ENCODE results near the gene LCE7A. TPM values are rescaled to one million over a fixed set of nuclear protein-coding genes. Genes with fewer than 3 reads are reported as not detected.

Gene LCE7A
- total RNA-seq, 4 donors from 2014 or later = not detected

DNA sequence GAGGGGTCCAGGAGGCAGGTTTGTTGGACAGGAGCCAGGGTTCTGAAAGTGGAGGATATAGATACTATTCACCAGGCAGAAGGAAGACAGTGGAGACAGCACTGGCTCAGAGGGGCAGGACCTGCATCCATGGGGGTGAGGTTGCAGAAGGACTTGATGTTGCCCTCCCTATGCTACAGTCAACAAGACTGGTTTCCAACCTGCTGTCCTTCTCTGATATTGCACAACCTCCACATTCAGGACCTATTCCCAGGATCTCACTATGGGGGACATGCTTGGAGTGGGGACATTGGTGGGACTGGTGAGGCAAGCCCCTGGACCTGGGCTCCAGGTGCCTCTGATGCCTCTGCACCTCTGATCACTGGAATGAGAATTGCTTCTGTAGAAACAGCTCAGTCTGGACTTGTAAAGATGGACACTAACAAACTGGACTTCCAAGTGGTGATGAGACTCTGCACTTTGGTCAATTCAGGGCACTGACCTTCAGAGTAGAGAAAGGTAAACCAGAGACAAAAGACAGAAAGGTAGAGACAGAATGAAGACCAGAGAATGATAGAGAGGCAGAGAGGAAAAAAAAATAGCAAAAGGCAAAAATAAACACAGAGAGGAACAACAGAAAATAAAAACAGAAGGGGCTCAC lies 19.9 kb downstream of the LCE7A start:
- Histone ChIP-seq H3K27ac (peak overlapping the region; percentile 26 to 85 (median 80)), H3K27me3 (no peaks in the 10 kb centered on the region), H3K9me3 (no peaks in the 10 kb centered on the region), H3K4me3 (no peak overlapping the region), H3K4me1 (peaks cover 0 to 47% (median 12%) of the 10 kb centered on the region in 3 donors), H3K36me3 (no peaks in the 10 kb centered on the region)
- intact Hi-C loops (cut with DNase I) = no loop called here
- TF ChIP-seq, protein P1, sequence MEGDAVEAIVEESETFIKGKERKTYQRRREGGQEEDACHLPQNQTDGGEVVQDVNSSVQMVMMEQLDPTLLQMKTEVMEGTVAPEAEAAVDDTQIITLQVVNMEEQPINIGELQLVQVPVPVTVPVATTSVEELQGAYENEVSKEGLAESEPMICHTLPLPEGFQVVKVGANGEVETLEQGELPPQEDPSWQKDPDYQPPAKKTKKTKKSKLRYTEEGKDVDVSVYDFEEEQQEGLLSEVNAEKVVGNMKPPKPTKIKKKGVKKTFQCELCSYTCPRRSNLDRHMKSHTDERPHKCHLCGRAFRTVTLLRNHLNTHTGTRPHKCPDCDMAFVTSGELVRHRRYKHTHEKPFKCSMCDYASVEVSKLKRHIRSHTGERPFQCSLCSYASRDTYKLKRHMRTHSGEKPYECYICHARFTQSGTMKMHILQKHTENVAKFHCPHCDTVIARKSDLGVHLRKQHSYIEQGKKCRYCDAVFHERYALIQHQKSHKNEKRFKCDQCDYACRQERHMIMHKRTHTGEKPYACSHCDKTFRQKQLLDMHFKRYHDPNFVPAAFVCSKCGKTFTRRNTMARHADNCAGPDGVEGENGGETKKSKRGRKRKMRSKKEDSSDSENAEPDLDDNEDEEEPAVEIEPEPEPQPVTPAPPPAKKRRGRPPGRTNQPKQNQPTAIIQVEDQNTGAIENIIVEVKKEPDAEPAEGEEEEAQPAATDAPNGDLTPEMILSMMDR (IDR thresholded peaks at IDR 0.05) = no peak
- no peak for TF ChIP-seq POLR2A (IDR thresholded peaks at IDR 0.05)
- DNase-seq = no peak

DNA sequence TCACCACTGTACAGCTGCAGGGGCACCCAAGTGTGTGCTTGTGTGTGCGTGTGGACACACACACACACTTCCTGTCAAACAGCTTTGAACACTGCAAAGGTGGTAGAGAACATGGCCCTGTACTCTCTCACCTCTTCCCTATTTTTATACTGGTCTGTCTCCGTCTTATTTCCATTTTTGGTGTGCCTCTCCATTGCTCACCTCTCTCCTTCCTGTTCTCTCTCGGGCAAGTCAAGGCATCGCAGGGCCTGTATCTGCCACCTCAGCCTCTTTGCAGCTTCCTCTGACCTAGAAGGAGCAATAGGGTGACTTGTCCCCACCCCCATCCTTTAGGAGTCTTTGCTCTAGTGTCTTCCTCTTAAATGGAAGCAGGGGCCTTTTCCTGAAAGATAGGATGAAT lies 20.5 kb downstream of the LCE7A start:
- TF ChIP-seq, protein P1 (IDR thresholded peaks at IDR 0.05) = no peak
- no peak for TF ChIP-seq POLR2A (IDR thresholded peaks at IDR 0.05)
- intact Hi-C loops (cut with DNase I) = no loop called here
- WGBS, 2 donors = 37 to 46% methylated on average over 4 of the region's 4 CpGs
- no peak for DNase-seq
- Histone ChIP-seq H3K27me3 (no peaks in the 10 kb centered on the region), H3K27ac (peak overlapping the region; percentile 67 to 85 (median 80)), H3K36me3 (no peaks in the 10 kb centered on the region), H3K4me3 (no peak overlapping the region), H3K4me1 (peaks cover 0 to 54% (median 15%) of the 10 kb centered on the region in 3 donors), H3K9me3 (no peaks in the 10 kb centered on the region)

DNA sequence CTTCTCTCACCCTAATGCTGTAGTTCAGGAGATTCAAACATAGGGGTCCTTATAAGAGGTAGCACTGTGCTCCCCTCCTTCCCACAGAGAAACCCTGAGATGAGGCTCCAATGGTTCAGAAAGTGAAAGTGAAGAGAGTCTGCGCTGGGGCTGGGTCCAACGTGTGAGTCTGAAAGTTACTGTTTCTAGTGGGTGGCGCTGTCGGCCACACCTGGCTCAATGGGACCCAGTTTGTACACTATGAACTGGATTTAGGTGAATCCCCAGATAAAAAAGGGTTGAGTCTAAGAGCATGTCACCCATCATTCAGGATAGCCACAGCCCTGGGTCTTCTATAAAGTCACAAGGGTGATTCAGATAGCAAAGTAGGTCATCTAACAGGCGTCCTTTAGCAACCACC lies 21.1 kb downstream of the LCE7A start:
- no peak for DNase-seq
- TF ChIP-seq, protein P1 (IDR thresholded peaks at IDR 0.05) = peak in 1 of 6 experiments; percentile 29
- TF ChIP-seq POLR2A (IDR thresholded peaks at IDR 0.05) = no peak
- H3K36me3 ChIP-seq = no peaks in the 10 kb centered on the region
- intact Hi-C loops (cut with DNase I) = no loop called here
- WGBS, 2 donors = 33 to 48% methylated on average over 3 to 5 of the region's 5 CpGs
- no peaks in the 10 kb centered on the region for H3K9me3 ChIP-seq
- H3K27me3 ChIP-seq = no peaks in the 10 kb centered on the region
- H3K4me3 ChIP-seq = no peak overlapping the region
- H3K27ac ChIP-seq = peak overlapping the region; percentile 67 to 85 (median 80)
- peaks cover 0 to 59% (median 15%) of the 10 kb centered on the region in 3 donors for H3K4me1 ChIP-seq

DNA sequence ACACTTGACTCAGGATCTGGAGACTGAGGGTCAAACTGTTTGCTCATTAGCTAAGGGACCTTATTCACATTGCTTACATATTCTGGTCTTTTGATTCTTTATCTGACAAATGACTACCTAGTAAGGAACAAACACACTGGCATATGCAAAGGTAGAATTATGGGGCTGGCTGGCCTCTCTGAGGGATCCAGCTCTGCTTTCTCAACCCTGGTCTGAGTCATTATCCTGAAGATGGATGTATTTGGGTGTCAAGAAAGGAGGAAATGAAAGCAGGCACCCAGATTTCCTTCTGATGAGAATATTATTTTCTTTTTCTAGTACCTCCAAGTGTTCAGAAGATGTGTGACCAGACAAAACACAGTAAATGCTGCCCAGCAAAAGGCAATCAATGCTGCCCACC lies 24.3 kb downstream of the LCE7A start:
- TF ChIP-seq, protein P1 (IDR thresholded peaks at IDR 0.05) = no peak
- no peak for TF ChIP-seq POLR2A (IDR thresholded peaks at IDR 0.05)
- Histone ChIP-seq H3K27me3 (no peaks in the 10 kb centered on the region), H3K4me1 (peaks cover 0 to 80% (median 29%) of the 10 kb centered on the region in 3 donors), H3K4me3 (no peak overlapping the region), H3K9me3 (no peaks in the 10 kb centered on the region), H3K36me3 (no peaks in the 10 kb centered on the region), H3K27ac (peak overlapping the region in 3 of 4 donors; percentile 47 to 69 (median 51))
- no peak for DNase-seq
- intact Hi-C loops (cut with DNase I) = no loop called here

DNA sequence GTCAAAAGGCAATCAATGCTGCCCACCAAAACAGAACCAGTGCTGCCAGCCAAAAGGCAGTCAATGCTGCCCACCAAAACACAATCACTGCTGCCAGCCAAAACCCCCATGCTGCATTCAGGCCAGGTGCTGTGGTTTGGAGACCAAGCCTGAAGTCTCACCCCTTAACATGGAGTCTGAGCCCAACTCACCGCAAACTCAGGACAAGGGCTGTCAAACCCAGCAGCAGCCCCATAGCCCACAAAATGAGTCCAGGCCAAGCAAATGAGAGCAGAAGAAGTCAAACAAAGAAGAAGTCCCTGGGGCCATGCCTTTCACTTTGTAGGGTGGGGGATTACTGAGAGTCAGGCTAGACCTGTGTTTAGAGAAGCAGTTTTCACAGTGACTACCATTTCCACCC lies 24.7 kb downstream of the LCE7A start:
- intact Hi-C loops (cut with DNase I) = no loop called here
- no CpG with 5 or more reads among the region's 1 CpG for WGBS, 2 donors
- peak overlapping the region in 3 of 4 donors; percentile 47 to 69 (median 51) for H3K27ac ChIP-seq
- no peak for DNase-seq
- H3K27me3 ChIP-seq = no peaks in the 10 kb centered on the region
- H3K4me3 ChIP-seq = no peak overlapping the region
- no peaks in the 10 kb centered on the region for H3K9me3 ChIP-seq
- H3K36me3 ChIP-seq = no peaks in the 10 kb centered on the region
- peaks cover 0 to 76% (median 29%) of the 10 kb centered on the region in 3 donors for H3K4me1 ChIP-seq
- no peak for TF ChIP-seq POLR2A (IDR thresholded peaks at IDR 0.05)
- TF ChIP-seq, protein P1 (IDR thresholded peaks at IDR 0.05) = no peak

Measured in esophagus squamous epithelium (tissue), 5 donors.